Progenitor cell of endocrine pancreas (in vitro differentiated cells): ENCODE results near the gene DNAH7. TPM values are rescaled to one million over a fixed set of nuclear protein-coding genes. Genes with fewer than 3 reads are reported as not detected.

Source experiments
- DNase-seq: peaks from one replicate; pipeline ENCODE4 v3.0.0; 2021; ENCODE audit warnings: low spot score; ENCODE audit not compliant: unreplicated experiment
- H3K27ac Mint-ChIP-seq: 2 replicates; pipeline ENCODE4 v1.8.0; 2021; ENCODE audit warnings: mild to moderate bottlenecking, moderate library complexity, mixed read lengths
- H3K27me3 Mint-ChIP-seq: 2 replicates; pipeline ENCODE4 v1.8.0; 2021; ENCODE audit warnings: mixed read lengths
- H3K36me3 Mint-ChIP-seq: 2 replicates; pipeline ENCODE4 v1.8.0; 2022; ENCODE audit warnings: mixed read lengths; ENCODE audit not compliant: insufficient read depth
- H3K4me1 Mint-ChIP-seq: 2 replicates; pipeline ENCODE4 v1.8.0; 2021; ENCODE audit warnings: low read depth, mixed read lengths
- H3K4me3 Mint-ChIP-seq: 2 replicates; pipeline ENCODE4 v1.8.0; 2021; ENCODE audit warnings: low read depth, mild to moderate bottlenecking, moderate library complexity, mixed read lengths
- H3K9me3 Mint-ChIP-seq: 2 replicates; pipeline ENCODE4 v1.8.0; 2021; ENCODE audit warnings: low read depth, mixed read lengths
- total RNA-seq: library from RNA; stranded (reverse); gene quantifications from 2 replicates; pipeline ENCODE4 v1.2.1, GENCODE V29; 2021
- TF ChIP-seq, protein P1 (sequence below): fragments of 200-600 bp; sonication (generic); IDR thresholded peaks from one replicate; pipeline ENCODE4 v1.5.0; 2021; ENCODE audit warnings: antibody characterized with exemption, mild to moderate bottlenecking; ENCODE audit not compliant: unreplicated experiment

DNAH7 gene
- total RNA-seq, 1 donor from 2014 or later = 5.9 TPM

- no peak for DNase-seq
- no peak overlapping the region for H3K27ac Mint-ChIP-seq
- H3K27me3 Mint-ChIP-seq = no peaks in the 10 kb centered on the region
- TF ChIP-seq, protein P1, sequence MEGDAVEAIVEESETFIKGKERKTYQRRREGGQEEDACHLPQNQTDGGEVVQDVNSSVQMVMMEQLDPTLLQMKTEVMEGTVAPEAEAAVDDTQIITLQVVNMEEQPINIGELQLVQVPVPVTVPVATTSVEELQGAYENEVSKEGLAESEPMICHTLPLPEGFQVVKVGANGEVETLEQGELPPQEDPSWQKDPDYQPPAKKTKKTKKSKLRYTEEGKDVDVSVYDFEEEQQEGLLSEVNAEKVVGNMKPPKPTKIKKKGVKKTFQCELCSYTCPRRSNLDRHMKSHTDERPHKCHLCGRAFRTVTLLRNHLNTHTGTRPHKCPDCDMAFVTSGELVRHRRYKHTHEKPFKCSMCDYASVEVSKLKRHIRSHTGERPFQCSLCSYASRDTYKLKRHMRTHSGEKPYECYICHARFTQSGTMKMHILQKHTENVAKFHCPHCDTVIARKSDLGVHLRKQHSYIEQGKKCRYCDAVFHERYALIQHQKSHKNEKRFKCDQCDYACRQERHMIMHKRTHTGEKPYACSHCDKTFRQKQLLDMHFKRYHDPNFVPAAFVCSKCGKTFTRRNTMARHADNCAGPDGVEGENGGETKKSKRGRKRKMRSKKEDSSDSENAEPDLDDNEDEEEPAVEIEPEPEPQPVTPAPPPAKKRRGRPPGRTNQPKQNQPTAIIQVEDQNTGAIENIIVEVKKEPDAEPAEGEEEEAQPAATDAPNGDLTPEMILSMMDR = no peak
- peaks cover 41% of the 10 kb centered on the region for H3K36me3 Mint-ChIP-seq
- H3K4me1 Mint-ChIP-seq = peaks cover 2% of the 10 kb centered on the region
- no peaks in the 10 kb centered on the region for H3K9me3 Mint-ChIP-seq
- no peak overlapping the region for H3K4me3 Mint-ChIP-seq
These were observed 333.3 kb downstream of the DNAH7 start for GRCh38 chr2:195735347-195735746.

- TF ChIP-seq, protein P1 = no peak
- peaks cover 39% of the 10 kb centered on the region for H3K36me3 Mint-ChIP-seq
- no peak overlapping the region for H3K4me3 Mint-ChIP-seq
- peak overlapping the region; percentile 26 for H3K27ac Mint-ChIP-seq
- H3K9me3 Mint-ChIP-seq = no peaks in the 10 kb centered on the region
- no peak for DNase-seq
- H3K27me3 Mint-ChIP-seq = no peaks in the 10 kb centered on the region
- peaks cover 2% of the 10 kb centered on the region for H3K4me1 Mint-ChIP-seq
These were observed 333.7 kb downstream of the DNAH7 start for GRCh38 chr2:195734931-195735330.

- H3K27me3 Mint-ChIP-seq = no peaks in the 10 kb centered on the region
- H3K36me3 Mint-ChIP-seq = peaks cover 39% of the 10 kb centered on the region
- no peak overlapping the region for H3K4me3 Mint-ChIP-seq
- H3K9me3 Mint-ChIP-seq = no peaks in the 10 kb centered on the region
- DNase-seq = no peak
- peaks cover 2% of the 10 kb centered on the region for H3K4me1 Mint-ChIP-seq
- TF ChIP-seq, protein P1 = no peak
- peak overlapping the region; percentile 18 for H3K27ac Mint-ChIP-seq
These were observed 334.2 kb downstream of the DNAH7 start for GRCh38 chr2:195734395-195734794.

GRCh38 chr2:195733831-195734230 is 334.8 kb downstream of the DNAH7 start:
- no peak for DNase-seq
- no peak overlapping the region for H3K4me3 Mint-ChIP-seq
- H3K36me3 Mint-ChIP-seq = peaks cover 42% of the 10 kb centered on the region
- H3K4me1 Mint-ChIP-seq = peaks cover 2% of the 10 kb centered on the region
- H3K9me3 Mint-ChIP-seq = no peaks in the 10 kb centered on the region
- TF ChIP-seq, protein P1 = no peak
- no peaks in the 10 kb centered on the region for H3K27me3 Mint-ChIP-seq
- no peak overlapping the region for H3K27ac Mint-ChIP-seq

GRCh38 chr2:195732574-195732973 is 336.1 kb downstream of the DNAH7 start:
- Mint-ChIP-seq H3K4me1 (peaks cover 2% of the 10 kb centered on the region), H3K4me3 (no peak overlapping the region), H3K36me3 (peaks cover 38% of the 10 kb centered on the region), H3K27ac (no peak overlapping the region), H3K9me3 (no peaks in the 10 kb centered on the region), H3K27me3 (no peaks in the 10 kb centered on the region)
- TF ChIP-seq, protein P1 = no peak
- no peak for DNase-seq
